ENCODE measurements around the gene C2orf15. TPM values are rescaled to one million over a fixed set of nuclear protein-coding genes. Genes with fewer than 3 reads are reported as not detected.

C2orf15 gene
- total RNA-seq, 2 donors from 2014 or later: 3.9 TPM; not detected in 1

GRCh38 chr2:99158599-99158998 lies 17.1 kb downstream of the C2orf15 start:
- H3K36me3 ChIP-seq (replicated peaks in 1 of 2; ENCODE audit: insufficient read depth in 1 of 2, low read depth in 2 of 2): no peaks in the 10 kb centered on the region
- WGBS, 2 donors: 95 to 100% methylated on average over 5 of the region's 5 CpGs
- no peaks in the 10 kb centered on the region for H3K27me3 ChIP-seq
- H3K4me1 ChIP-seq: peaks cover 16% of the 10 kb centered on the region
- DNase-seq (no peak), ATAC-seq (no peak)
- H3K4me3 ChIP-seq: no peak overlapping the region
- no peaks in the 10 kb centered on the region for H3K9me3 ChIP-seq
- H3K27ac ChIP-seq: no peak overlapping the region
- TF ChIP-seq CTCF (IDR thresholded peaks at IDR 0.05) (no peak), POLR2A (IDR thresholded peaks at IDR 0.05) (no peak)
- intact Hi-C loops (cut with DNase I): no loop called here

- no peaks in the 10 kb centered on the region for H3K36me3 ChIP-seq (replicated peaks in 1 of 2; ENCODE audit: insufficient read depth in 1 of 2, low read depth in 2 of 2)
- DNase-seq (no peak), ATAC-seq (no peak)
- no peak overlapping the region for H3K4me3 ChIP-seq
- H3K27me3 ChIP-seq: no peaks in the 10 kb centered on the region
- intact Hi-C loops (cut with DNase I): no loop called here
- TF ChIP-seq POLR2A (IDR thresholded peaks at IDR 0.05) (no peak), CTCF (IDR thresholded peaks at IDR 0.05) (no peak)
- H3K4me1 ChIP-seq: peaks cover 9% of the 10 kb centered on the region
- 84 to 85% methylated on average over 4 of the region's 4 CpGs for whole genome bisulfite sequencing, 2 donors
- no peaks in the 10 kb centered on the region for H3K9me3 ChIP-seq
- H3K27ac ChIP-seq: no peak overlapping the region
Observed at GRCh38 chr2:99159594-99159993, 18.1 kb downstream of the C2orf15 start.

DNA sequence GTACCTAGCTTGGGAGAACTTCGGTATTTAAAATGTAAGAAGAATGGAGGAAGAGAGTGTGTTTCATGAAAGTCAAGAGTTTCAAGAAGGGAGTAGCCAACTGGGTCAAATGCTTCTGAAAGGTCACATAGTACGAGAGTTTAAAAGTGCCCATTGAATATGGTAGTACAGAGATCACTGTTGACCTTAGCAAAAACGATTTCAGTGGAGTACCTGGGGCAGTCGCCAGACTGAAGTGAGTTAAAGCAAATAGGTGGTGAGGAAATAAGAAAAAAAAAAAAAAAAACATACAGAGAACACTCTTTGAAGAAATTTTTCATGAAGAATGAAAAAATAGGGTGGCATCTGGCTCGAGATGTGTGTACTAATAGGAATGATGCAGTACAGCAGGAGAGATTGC lies 24.7 kb downstream of the C2orf15 start:
- no peaks in the 10 kb centered on the region for H3K9me3 ChIP-seq
- intact Hi-C loops (cut with DNase I): no loop called here
- ATAC-seq: no peak
- no peak overlapping the region for H3K4me3 ChIP-seq
- whole genome bisulfite sequencing, 2 donors: 81 to 84% methylated on average over 5 of the region's 5 CpGs
- H3K36me3 ChIP-seq (replicated peaks in 1 of 2; ENCODE audit: insufficient read depth in 1 of 2, low read depth in 2 of 2): peaks cover 0 to 20% of the 10 kb centered on the region in 2 donors
- no peak overlapping the region for H3K27ac ChIP-seq
- DNase-seq: no peak
- H3K27me3 ChIP-seq: no peaks in the 10 kb centered on the region
- no peak for TF ChIP-seq POLR2A (IDR thresholded peaks at IDR 0.05)
- no peak for TF ChIP-seq CTCF (IDR thresholded peaks at IDR 0.05)
- no peaks in the 10 kb centered on the region for H3K4me1 ChIP-seq

DNA sequence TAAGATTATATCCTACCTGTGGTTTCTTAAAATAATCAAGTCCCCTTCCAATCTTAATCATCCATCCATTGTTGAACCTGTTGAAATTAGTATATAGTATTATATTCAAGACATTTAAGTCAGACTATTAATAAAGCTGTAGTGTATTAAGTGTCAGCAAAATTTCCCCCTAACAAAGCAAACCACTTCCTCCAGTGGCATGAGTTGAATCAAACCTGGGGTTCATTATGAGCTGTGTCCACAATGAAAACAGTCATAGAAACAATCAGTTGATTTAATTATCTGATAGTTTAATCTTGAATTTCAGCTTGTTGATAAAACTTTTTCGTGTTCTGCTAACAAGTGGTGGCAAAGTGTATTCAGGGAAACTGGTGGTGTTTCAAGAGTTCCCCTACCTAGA lies 28.0 kb downstream of the C2orf15 start:
- intact Hi-C loops (cut with DNase I): no loop called here
- TF ChIP-seq POLR2A (IDR thresholded peaks at IDR 0.05): no peak
- TF ChIP-seq CTCF (IDR thresholded peaks at IDR 0.05): no peak
- Histone ChIP-seq H3K27ac (no peak overlapping the region), H3K9me3 (no peaks in the 10 kb centered on the region), H3K4me3 (no peak overlapping the region), H3K27me3 (no peaks in the 10 kb centered on the region), H3K4me1 (no peaks in the 10 kb centered on the region), H3K36me3 (replicated peaks in 1 of 2; ENCODE audit: insufficient read depth in 1 of 2, low read depth in 2 of 2) (peaks cover 0 to 20% of the 10 kb centered on the region in 2 donors)
- DNase-seq (no peak), ATAC-seq (no peak)
- WGBS, 2 donors: 45 to 46% methylated on average over 1 of the region's 1 CpG

DNA sequence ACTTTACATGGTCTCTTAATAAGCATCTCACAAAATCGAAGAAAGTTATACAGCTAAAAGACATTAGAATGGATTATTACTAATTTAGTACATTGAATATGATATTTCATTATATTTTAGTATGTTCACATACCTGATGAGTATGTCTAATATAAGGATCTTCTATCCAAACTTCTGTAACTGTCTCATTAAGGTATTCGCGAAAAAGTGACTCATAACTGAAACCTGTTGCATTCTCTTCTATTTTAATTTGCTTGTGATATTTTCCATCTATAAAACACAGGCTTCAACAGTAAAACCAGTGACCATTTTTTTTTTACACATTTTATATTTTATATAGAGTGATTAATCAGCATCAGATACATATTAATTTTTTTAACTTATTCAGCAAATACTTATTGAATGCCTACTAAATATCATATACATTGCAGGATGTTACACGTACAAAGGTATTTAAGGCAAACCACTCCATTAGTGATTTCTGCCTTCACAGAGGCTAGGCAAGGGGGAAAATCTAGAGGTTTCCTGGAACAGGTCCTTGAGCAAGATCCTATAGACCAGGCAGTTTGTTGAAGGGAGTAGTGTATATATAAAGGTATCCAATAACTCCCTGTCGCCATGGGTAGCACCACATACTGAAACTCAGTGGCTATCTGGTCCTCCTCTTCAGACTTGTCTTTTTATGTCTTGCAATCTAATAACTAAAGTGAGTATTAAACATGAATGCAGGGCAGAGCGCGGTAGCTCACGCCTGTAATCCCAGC lies 30.1 kb downstream of the C2orf15 start:
- intact Hi-C loops (cut with DNase I): no loop called here

More for the DNA sequence above, 30.1 kb downstream of the C2orf15 start:
- Histone ChIP-seq H3K4me1 (no peaks in the 10 kb centered on the region), H3K36me3 (replicated peaks in 1 of 2; ENCODE audit: insufficient read depth in 1 of 2, low read depth in 2 of 2) (peaks cover 0 to 20% of the 10 kb centered on the region in 2 donors), H3K4me3 (no peak overlapping the region), H3K27ac (no peak overlapping the region), H3K27me3 (no peaks in the 10 kb centered on the region), H3K9me3 (no peaks in the 10 kb centered on the region)
- TF ChIP-seq POLR2A (IDR thresholded peaks at IDR 0.05): no peak
- TF ChIP-seq CTCF (IDR thresholded peaks at IDR 0.05): no peak
- ATAC-seq (no peak), DNase-seq (no peak)
- WGBS, 2 donors: 89 to 93% methylated on average over 8 of the region's 8 CpGs
